ENCODE measurements around the gene PCDHA1. TPM values are rescaled to one million over a fixed set of nuclear protein-coding genes. Genes with fewer than 3 reads are reported as not detected.
"Not testable (repeated sequence)": the region's sequence is repeated elsewhere in the genome, so short reads cannot be mapped to it uniquely, and the experiment has no call there.

PCDHA1 gene
- total RNA-seq, 1 donor from 2014 or later = not detected

- TF ChIP-seq, protein P1, sequence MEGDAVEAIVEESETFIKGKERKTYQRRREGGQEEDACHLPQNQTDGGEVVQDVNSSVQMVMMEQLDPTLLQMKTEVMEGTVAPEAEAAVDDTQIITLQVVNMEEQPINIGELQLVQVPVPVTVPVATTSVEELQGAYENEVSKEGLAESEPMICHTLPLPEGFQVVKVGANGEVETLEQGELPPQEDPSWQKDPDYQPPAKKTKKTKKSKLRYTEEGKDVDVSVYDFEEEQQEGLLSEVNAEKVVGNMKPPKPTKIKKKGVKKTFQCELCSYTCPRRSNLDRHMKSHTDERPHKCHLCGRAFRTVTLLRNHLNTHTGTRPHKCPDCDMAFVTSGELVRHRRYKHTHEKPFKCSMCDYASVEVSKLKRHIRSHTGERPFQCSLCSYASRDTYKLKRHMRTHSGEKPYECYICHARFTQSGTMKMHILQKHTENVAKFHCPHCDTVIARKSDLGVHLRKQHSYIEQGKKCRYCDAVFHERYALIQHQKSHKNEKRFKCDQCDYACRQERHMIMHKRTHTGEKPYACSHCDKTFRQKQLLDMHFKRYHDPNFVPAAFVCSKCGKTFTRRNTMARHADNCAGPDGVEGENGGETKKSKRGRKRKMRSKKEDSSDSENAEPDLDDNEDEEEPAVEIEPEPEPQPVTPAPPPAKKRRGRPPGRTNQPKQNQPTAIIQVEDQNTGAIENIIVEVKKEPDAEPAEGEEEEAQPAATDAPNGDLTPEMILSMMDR (IDR thresholded peaks at IDR 0.05; ENCODE audit: insufficient read depth, low read length, poor library complexity, severe bottlenecking) = no peak
- Histone ChIP-seq H3K27me3 (ENCODE audit: control insufficient read depth, insufficient read depth, low read length) (no peaks in the 10 kb centered on the region), H3K4me3 (ENCODE audit: low read depth, low read length) (no peak overlapping the region), H3K36me3 (ENCODE audit: control insufficient read depth, insufficient read depth, low read length) (no peaks in the 10 kb centered on the region)
- DNase-seq (ENCODE audit: low read depth) = no peak
Measured at GRCh38 chr5:140842798-140843733, 57.1 kb downstream of the PCDHA1 start.

GRCh38 chr5:140848139-140849102, 62.5 kb downstream of the PCDHA1 start, which contains the start of gene PCDHA9:
Gene PCDHA9 (plus strand): TSS chr5:140848382. CDS start chr5:140848496, 114 bp downstream.
- not testable (repeated sequence) for DNase-seq (ENCODE audit: low read depth); H3K27me3 ChIP-seq (ENCODE audit: control insufficient read depth, insufficient read depth, low read length); H3K36me3 ChIP-seq (ENCODE audit: control insufficient read depth, insufficient read depth, low read length); H3K4me3 ChIP-seq (ENCODE audit: low read depth, low read length)

DNA sequence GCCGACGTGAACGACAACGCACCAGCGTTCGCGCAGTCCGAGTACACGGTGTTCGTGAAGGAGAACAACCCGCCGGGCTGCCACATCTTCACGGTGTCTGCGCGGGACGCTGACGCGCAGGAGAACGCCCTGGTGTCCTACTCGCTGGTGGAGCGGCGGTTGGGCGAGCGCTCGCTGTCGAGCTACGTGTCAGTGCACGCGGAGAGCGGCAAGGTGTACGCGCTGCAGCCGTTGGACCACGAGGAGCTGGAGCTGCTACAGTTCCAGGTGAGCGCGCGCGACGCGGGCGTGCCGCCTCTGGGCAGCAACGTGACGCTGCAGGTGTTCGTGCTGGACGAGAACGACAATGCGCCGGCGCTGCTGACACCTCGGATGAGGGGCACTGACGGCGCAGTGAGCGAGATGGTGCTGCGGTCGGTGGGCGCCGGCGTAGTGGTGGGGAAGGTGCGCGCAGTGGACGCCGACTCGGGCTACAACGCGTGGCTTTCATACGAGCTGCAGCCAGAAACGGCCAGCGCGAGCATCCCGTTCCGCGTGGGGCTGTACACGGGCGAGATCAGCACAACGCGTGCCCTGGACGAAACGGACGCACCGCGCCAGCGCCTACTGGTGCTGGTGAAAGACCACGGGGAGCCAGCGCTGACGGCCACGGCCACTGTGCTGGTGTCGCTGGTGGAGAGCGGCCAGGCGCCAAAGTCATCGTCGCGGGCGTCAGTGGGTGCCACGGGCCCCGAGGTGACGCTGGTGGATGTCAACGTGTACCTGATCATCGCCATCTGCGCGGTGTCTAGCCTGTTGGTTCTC, 64.1 kb downstream of the PCDHA1 start:
- not testable (repeated sequence) for H3K4me3 ChIP-seq (ENCODE audit: low read depth, low read length); DNase-seq (ENCODE audit: low read depth); H3K27me3 ChIP-seq (ENCODE audit: control insufficient read depth, insufficient read depth, low read length); H3K36me3 ChIP-seq (ENCODE audit: control insufficient read depth, insufficient read depth, low read length)

GRCh38 chr5:140855772-140856674, 70.1 kb downstream of the PCDHA1 start, which contains the start of gene PCDHA10:
Gene PCDHA10 (plus strand): TSS chr5:140855897. CDS start chr5:140856049, 152 bp downstream.
- H3K36me3 ChIP-seq (ENCODE audit: control insufficient read depth, insufficient read depth, low read length) = no peaks in the 10 kb centered on the region
- DNase-seq (ENCODE audit: low read depth) = no peak
- H3K27me3 ChIP-seq (ENCODE audit: control insufficient read depth, insufficient read depth, low read length) = no peaks in the 10 kb centered on the region
- TF ChIP-seq, protein P1 (IDR thresholded peaks at IDR 0.05; ENCODE audit: insufficient read depth, low read length, poor library complexity, severe bottlenecking) = no peak
- no peak within 1 kb of the TSS for H3K4me3 ChIP-seq (ENCODE audit: low read depth, low read length)

DNA sequence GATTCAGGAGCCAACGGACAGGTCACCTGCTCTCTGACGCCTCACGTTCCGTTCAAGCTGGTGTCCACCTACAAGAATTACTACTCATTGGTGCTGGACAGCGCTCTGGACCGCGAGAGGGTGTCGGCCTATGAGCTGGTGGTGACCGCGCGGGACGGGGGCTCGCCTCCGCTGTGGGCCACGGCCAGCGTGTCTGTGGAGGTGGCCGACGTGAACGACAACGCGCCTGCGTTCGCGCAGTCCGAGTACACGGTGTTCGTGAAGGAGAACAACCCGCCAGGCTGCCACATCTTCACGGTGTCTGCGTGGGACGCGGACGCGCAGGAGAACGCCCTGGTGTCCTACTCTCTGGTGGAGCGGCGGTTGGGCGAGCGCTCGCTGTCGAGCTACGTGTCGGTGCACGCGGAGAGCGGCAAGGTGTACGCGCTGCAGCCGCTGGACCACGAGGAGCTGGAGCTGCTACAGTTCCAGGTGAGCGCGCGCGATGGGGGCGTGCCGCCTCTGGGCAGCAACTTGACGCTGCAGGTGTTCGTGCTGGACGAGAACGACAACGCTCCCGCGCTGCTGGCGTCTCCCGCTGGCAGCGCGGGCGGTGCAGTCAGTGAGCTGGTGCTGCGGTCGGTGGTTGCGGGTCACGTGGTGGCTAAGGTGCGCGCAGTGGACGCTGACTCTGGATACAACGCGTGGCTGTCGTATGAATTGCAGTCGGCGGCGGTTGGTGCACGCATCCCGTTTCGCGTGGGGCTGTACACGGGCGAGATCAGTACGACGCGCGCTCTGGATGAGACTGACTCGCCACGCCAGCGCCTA, 71.4 kb downstream of the PCDHA1 start:
- Histone ChIP-seq H3K4me3 (ENCODE audit: low read depth, low read length) (no peak overlapping the region), H3K27me3 (ENCODE audit: control insufficient read depth, insufficient read depth, low read length) (no peaks in the 10 kb centered on the region), H3K36me3 (ENCODE audit: control insufficient read depth, insufficient read depth, low read length) (no peaks in the 10 kb centered on the region)
- TF ChIP-seq, protein P1 (IDR thresholded peaks at IDR 0.05; ENCODE audit: insufficient read depth, low read length, poor library complexity, severe bottlenecking) = no peak
- DNase-seq (ENCODE audit: low read depth) = no peak

All from kidney epithelial cell (primary cell).